GM12878 (cell line): ENCODE results near the gene DNAH5. TPM values are rescaled to one million over a fixed set of nuclear protein-coding genes. Genes with fewer than 3 reads are reported as not detected.

Experiments
- ATAC-seq: fragments of 200-7000 bp; cut with Tn5 transposase; 3 replicates; pipeline ENCODE4 v1.9.1; 2020; ENCODE audit warnings: mild to moderate bottlenecking, moderate library complexity
- BruUV-seq: library from RNA; stranded (reverse); fragments of 400-500 nt; replicated peaks from 2 replicates; lab custom pipeline; 2021; lab: Mats Ljungman, UMichigan
- CTCF ChIA-PET: fragments of 300-600 bp; sonication (Branson Sonifier 250); formaldehyde crosslinking; extraction: SDS; loops from one replicate; lab custom pipeline; 2021; ENCODE audit warnings: inconsistent platforms; lab: Yijun Ruan, JAX
- POLR2A ChIA-PET: fragments of 350-600 bp; formaldehyde crosslinking; extraction: SDS; loops from one replicate; lab custom pipeline; 2021; ENCODE audit warnings: inconsistent platforms; lab: Charles Lee
- RAD21 ChIA-PET: fragments of 300-600 bp; sonication (Branson Sonifier 250); formaldehyde crosslinking; loops from one replicate; lab custom pipeline; 2023; ENCODE audit warnings: antibody characterized with exemption; ENCODE audit not compliant: unreplicated experiment; lab: Charles Lee
- SMC1A ChIA-PET: fragments of 300-600 bp; sonication (Branson Sonifier 250); formaldehyde crosslinking; loops from one replicate; lab custom pipeline; 2023; ENCODE audit not compliant: unreplicated experiment, uncharacterized antibody; lab: Charles Lee
- DNase-seq: peaks from one replicate; pipeline ENCODE4 v3.0.0-alpha.2; 2011; ENCODE audit warnings: low read depth, low spot score
- FAIRE-seq: peaks from 3 replicates; lab custom pipeline; 2011; peaks lifted over from hg19 to GRCh38; lab: Jason Lieb, UNC
- H2AFZ ChIP-seq: 2 replicates; pipeline ENCODE4 v1.6.0; 2011; ENCODE audit warnings: low read depth, low read length, control low read depth; ENCODE audit not compliant: control insufficient read depth
- H3K27ac ChIP-seq: 2 replicates; pipeline ENCODE4 v1.5.1; 2011; ENCODE audit warnings: control low read depth; ENCODE audit not compliant: control insufficient read depth, insufficient read depth
- H3K27me3 ChIP-seq, 2 experiments: replicated peaks in 1 of 2; 2 replicates each; pipeline versions ENCODE4 v1.6.0 to v1.6.1; 2011; ENCODE audit warnings: low read length in 1 of 2; ENCODE audit not compliant: control insufficient read depth in 2 of 2, insufficient read depth in 2 of 2
- H3K36me3 ChIP-seq, 2 experiments: 2 replicates each; pipeline ENCODE4 v1.5.1; 2011; ENCODE audit warnings: low read length in 1 of 2; ENCODE audit not compliant: control insufficient read depth in 2 of 2, insufficient read depth in 2 of 2
- H3K4me1 ChIP-seq: 2 replicates; pipeline ENCODE4 v1.6.1; 2011; ENCODE audit warnings: mild to moderate bottlenecking, low read length, moderate library complexity, mixed read lengths; ENCODE audit not compliant: control insufficient read depth, insufficient read depth
- H3K4me2 ChIP-seq: 2 replicates; pipeline ENCODE4 v1.6.0; 2011; ENCODE audit warnings: control low read depth; ENCODE audit not compliant: control insufficient read depth, insufficient read depth
- H3K4me3 ChIP-seq: fragments of 200-600 bp; sonication (generic); 2 replicates; pipeline ENCODE4 v1.5.1; 2016
- H3K79me2 ChIP-seq: 2 replicates; pipeline ENCODE4 v1.6.0; 2011; ENCODE audit warnings: low read length; ENCODE audit not compliant: control insufficient read depth, insufficient read depth
- H3K9ac ChIP-seq: 2 replicates; pipeline ENCODE4 v1.8.0; 2011; ENCODE audit warnings: low read length, control low read depth, mixed read lengths; ENCODE audit not compliant: control insufficient read depth, insufficient read depth
- H3K9me3 ChIP-seq: replicated peaks from 3 replicates; pipeline ENCODE4 v1.5.1; 2011; ENCODE audit warnings: mild to moderate bottlenecking, low read length; ENCODE audit not compliant: control insufficient read depth, insufficient read depth
- H4K20me1 ChIP-seq: 2 replicates; pipeline ENCODE4 v1.6.0; 2011; ENCODE audit not compliant: control insufficient read depth, insufficient read depth
- ATF3 ChIP-seq: IDR thresholded peaks from 2 replicates; pipeline ENCODE4 v1.6.1; 2011; ENCODE audit warnings: low read depth, mild to moderate bottlenecking, low read length, moderate library complexity, borderline replicate concordance; ENCODE audit errors: extremely low read depth
- E2F4 ChIP-seq: IDR thresholded peaks from 2 replicates; pipeline ENCODE4 v1.6.1; 2012; ENCODE audit warnings: low read depth, low read length, improper control_type of control experiment
- ETV6 ChIP-seq, 2 experiments: fragments of 450-650 bp in 1 of 2; IDR thresholded peaks in 1 of 2; conservative IDR thresholded peaks in 1 of 2; 2 replicates each; pipeline ENCODE4 v1.6.1; 2014; ENCODE audit warnings: antibody characterized with exemption in 1 of 2, borderline replicate concordance in 1 of 2, low read depth in 1 of 2, mild to moderate bottlenecking in 1 of 2, moderate library complexity in 1 of 2
- KLF5 ChIP-seq: fragments of 450-650 bp; IDR thresholded peaks from 2 replicates; pipeline ENCODE4 v1.6.1; 2014; ENCODE audit warnings: mild to moderate bottlenecking; ENCODE audit not compliant: partially characterized antibody
- MEF2B ChIP-seq: fragments of 450-650 bp; IDR thresholded peaks from 2 replicates; pipeline ENCODE4 v1.6.1; 2018; ENCODE audit warnings: mild to moderate bottlenecking, moderate library complexity; ENCODE audit not compliant: partially characterized antibody, poor library complexity, severe bottlenecking
- NRF1 ChIP-seq: conservative IDR thresholded peaks from 2 replicates; pipeline ENCODE4 v1.6.1; 2011; ENCODE audit warnings: mild to moderate bottlenecking, low read depth, low read length, improper control_type of control experiment
- RB1 ChIP-seq: fragments of 450-650 bp; formaldehyde crosslinking; IDR thresholded peaks from 2 replicates; pipeline ENCODE4 v1.6.1; 2017; ENCODE audit warnings: mild to moderate bottlenecking, borderline replicate concordance
- WGBS: methylation state at CpG from one replicate; pipeline ENCODE4 v1.1.6; 2016; ENCODE audit warnings: low lambda C conversion rate; ENCODE audit not compliant: insufficient replicate concordance, insufficient coverage; ENCODE audit errors: missing lambda C conversion rate; 5-methylcytosine and 5-hydroxymethylcytosine counted together
- in situ Hi-C: fragments of 300-500 bp; cut with MboI; formaldehyde crosslinking; loops from 9 replicates; pipeline ENCODE4 v1.14.3; 2018; ENCODE audit warnings: mixed read lengths
- intact Hi-C: fragments of 100-400 bp; cut with micrococcal nuclease; formaldehyde crosslinking; loops from one replicate; pipeline ENCODE4 v1.14.2; 2022; ENCODE audit not compliant: unreplicated experiment
- polyA plus RNA-seq, 11 experiments: library from polyadenylated mRNA; depleted of rRNA in 4 of 11; unstranded in 6 of 11; stranded (reverse) in 5 of 11; fragments of >200 nt; fragmentation: Nextera tagmentation in 4 of 11; fragmentation: Illumina TruSeq in 1 of 11; extraction: Ambion mirVana in 4 of 11; extraction: Trizol in 1 of 11; gene quantifications; 1 replicate in 1 of 11; 2 replicates in 10 of 11; pipeline versions ENCODE4 v1.2.1 to v1.2.3, GENCODE V29; 2011 to 2016; ENCODE audit warnings: inconsistent platforms in 2 of 11, missing spikeins in 2 of 11, low read depth in 1 of 11
- total RNA-seq, 4 experiments: library from RNA; depleted of rRNA in 3 of 4; stranded (reverse); fragments of >200 nt in 3 of 4; fragmentation: Illumina TruSeq in 1 of 4; extraction: Trizol in 1 of 4; gene quantifications; 2 replicates each; pipeline versions ENCODE4 v1.2.1 to v1.2.3, GENCODE V29; 2013 to 2021
- TF ChIP-seq, protein P1 (sequence below), 3 experiments: IDR thresholded peaks in 2 of 3; conservative IDR thresholded peaks in 1 of 3; 2 replicates each; pipeline ENCODE4 v1.5.1; 2011; ENCODE audit warnings: low read depth in 3 of 3, low read length in 3 of 3, mild to moderate bottlenecking in 3 of 3, control low read depth in 2 of 3, moderate library complexity in 2 of 3, inconsistent platforms in 1 of 3, mixed read lengths in 1 of 3; ENCODE audit not compliant: control insufficient read depth in 2 of 3, insufficient read depth in 1 of 3; ENCODE audit errors: extremely low read depth in 1 of 3
- TF ChIP-seq, protein P2 (sequence below): IDR thresholded peaks from 2 replicates; pipeline ENCODE4 v1.6.1; 2011; ENCODE audit warnings: low read depth, low read length, improper control_type of control experiment, borderline replicate concordance
- TF ChIP-seq, protein P3 (sequence below): fragments of 450-650 bp; IDR thresholded peaks from 2 replicates; pipeline ENCODE4 v1.6.1; 2017; ENCODE audit warnings: mild to moderate bottlenecking, moderate library complexity

DNAH5 gene
- total and polyA plus RNA-seq, 10 of the 15 experiments (the other 5 are each of a cell fraction or from before 2014, with no cell fraction given): under 0.01 to 0.30 (median 0.07) TPM; not detected in 7

DNA sequence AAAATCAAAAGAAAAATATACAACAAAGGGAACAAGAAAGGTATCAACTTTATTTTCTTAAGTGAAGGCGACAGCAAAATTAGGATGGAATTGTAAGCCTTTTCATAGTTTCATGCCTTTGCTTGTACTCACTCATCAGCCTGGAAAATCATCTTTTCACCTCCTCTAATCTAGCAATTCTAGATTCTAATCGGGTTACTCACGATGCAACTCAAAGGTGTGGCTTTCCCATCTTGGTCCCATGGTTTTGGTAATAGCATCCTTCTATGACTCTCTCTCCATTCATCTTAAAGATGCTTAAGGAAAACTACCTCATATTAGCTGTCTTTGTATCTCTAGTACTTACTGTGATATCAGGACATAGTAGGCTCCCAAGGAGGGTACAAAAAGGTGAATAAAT is 30.5 kb downstream of the DNAH5 start (continued):
- TF ChIP-seq NRF1 (no peak), KLF5 (no peak), RB1 (no peak)

DNA sequence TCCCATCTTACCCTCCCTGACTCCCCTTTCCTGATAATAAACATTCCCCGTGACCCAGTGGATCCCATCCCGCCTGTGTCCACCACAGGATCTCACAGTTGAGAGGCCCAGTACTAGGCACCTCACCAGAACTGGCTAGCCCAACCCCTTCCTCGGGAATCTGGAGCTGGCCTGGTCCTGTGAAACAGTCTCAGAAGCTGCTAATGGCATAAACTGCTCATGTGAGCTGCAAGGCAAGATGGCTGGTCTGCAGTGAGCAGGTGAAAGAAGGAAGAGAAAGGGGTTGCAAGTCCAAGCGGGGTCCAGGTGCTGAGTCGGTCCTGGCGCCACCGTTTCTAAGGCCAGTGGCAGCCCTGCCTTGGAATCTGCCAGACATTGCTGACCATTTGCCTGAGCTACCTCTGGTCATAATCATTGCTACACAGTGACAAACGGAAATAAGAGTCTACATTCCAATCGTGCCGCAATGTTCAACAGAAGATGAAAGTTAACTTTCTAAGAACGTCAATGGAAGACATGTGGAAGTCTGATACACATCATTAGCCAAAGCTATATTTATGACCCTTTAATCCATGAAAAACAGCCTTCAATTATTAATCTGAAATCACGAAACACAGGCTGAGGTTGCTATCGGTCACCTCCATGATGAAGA is 33.7 kb downstream of the DNAH5 start:
- POLR2A ChIA-PET: no interaction called here
- TF ChIP-seq, protein P1, sequence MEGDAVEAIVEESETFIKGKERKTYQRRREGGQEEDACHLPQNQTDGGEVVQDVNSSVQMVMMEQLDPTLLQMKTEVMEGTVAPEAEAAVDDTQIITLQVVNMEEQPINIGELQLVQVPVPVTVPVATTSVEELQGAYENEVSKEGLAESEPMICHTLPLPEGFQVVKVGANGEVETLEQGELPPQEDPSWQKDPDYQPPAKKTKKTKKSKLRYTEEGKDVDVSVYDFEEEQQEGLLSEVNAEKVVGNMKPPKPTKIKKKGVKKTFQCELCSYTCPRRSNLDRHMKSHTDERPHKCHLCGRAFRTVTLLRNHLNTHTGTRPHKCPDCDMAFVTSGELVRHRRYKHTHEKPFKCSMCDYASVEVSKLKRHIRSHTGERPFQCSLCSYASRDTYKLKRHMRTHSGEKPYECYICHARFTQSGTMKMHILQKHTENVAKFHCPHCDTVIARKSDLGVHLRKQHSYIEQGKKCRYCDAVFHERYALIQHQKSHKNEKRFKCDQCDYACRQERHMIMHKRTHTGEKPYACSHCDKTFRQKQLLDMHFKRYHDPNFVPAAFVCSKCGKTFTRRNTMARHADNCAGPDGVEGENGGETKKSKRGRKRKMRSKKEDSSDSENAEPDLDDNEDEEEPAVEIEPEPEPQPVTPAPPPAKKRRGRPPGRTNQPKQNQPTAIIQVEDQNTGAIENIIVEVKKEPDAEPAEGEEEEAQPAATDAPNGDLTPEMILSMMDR (IDR thresholded peaks at IDR 0.05 in 2 of 3, conservative IDR thresholded peaks at IDR 0.05 in 1 of 3; ENCODE audit: control insufficient read depth in 2 of 3, extremely low read depth in 1 of 3, insufficient read depth in 1 of 3, low read depth in 3 of 3, low read length in 3 of 3): no peak
- TF ChIP-seq, protein P2, sequence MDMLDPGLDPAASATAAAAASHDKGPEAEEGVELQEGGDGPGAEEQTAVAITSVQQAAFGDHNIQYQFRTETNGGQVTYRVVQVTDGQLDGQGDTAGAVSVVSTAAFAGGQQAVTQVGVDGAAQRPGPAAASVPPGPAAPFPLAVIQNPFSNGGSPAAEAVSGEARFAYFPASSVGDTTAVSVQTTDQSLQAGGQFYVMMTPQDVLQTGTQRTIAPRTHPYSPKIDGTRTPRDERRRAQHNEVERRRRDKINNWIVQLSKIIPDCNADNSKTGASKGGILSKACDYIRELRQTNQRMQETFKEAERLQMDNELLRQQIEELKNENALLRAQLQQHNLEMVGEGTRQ: no peak
- TF ChIP-seq, protein P3, sequence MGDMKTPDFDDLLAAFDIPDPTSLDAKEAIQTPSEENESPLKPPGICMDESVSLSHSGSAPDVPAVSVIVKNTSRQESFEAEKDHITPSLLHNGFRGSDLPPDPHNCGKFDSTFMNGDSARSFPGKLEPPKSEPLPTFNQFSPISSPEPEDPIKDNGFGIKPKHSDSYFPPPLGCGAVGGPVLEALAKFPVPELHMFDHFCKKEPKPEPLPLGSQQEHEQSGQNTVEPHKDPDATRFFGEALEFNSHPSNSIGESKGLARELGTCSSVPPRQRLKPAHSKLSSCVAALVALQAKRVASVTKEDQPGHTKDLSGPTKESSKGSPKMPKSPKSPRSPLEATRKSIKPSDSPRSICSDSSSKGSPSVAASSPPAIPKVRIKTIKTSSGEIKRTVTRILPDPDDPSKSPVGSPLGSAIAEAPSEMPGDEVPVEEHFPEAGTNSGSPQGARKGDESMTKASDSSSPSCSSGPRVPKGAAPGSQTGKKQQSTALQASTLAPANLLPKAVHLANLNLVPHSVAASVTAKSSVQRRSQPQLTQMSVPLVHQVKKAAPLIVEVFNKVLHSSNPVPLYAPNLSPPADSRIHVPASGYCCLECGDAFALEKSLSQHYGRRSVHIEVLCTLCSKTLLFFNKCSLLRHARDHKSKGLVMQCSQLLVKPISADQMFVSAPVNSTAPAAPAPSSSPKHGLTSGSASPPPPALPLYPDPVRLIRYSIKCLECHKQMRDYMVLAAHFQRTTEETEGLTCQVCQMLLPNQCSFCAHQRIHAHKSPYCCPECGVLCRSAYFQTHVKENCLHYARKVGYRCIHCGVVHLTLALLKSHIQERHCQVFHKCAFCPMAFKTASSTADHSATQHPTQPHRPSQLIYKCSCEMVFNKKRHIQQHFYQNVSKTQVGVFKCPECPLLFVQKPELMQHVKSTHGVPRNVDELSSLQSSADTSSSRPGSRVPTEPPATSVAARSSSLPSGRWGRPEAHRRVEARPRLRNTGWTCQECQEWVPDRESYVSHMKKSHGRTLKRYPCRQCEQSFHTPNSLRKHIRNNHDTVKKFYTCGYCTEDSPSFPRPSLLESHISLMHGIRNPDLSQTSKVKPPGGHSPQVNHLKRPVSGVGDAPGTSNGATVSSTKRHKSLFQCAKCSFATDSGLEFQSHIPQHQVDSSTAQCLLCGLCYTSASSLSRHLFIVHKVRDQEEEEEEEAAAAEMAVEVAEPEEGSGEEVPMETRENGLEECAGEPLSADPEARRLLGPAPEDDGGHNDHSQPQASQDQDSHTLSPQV: no peak
- TF ChIP-seq MEF2B (no peak), ETV6 (conservative IDR thresholded peaks at IDR 0.05 in 1 of 2, IDR thresholded peaks at IDR 0.05 in 1 of 2; ENCODE audit: borderline replicate concordance in 1 of 2, low read depth in 1 of 2) (no peak), ATF3 (no peak), E2F4 (no peak)

More for the DNA sequence above, 33.7 kb downstream of the DNAH5 start:
- Histone ChIP-seq H3K27me3 (no peaks in the 10 kb centered on the region), H3K79me2 (no peaks in the 10 kb centered on the region), H4K20me1 (no peaks in the 10 kb centered on the region), H3K4me3 (no peak overlapping the region), H3K4me1 (no peaks in the 10 kb centered on the region), H2AFZ (no peak overlapping the region), H3K4me2 (no peak overlapping the region), H3K9me3 (no peaks in the 10 kb centered on the region), H3K9ac (no peak overlapping the region), H3K27ac (no peak overlapping the region), H3K36me3 (no peaks in the 10 kb centered on the region)
- RAD21 ChIA-PET: no interaction called here
- BruUV-seq: no TSS peak
- no peak for ATAC-seq
- FAIRE-seq: no peak
- intact Hi-C loops (no loop called here), in situ Hi-C loops (no loop called here)
- CTCF ChIA-PET: no interaction called here
- 28% methylated on average over 13 of the region's 13 CpGs for WGBS
- no peak for DNase-seq
- SMC1A ChIA-PET: no interaction called here
